GM13976 (cell line): ENCODE results near the gene SUN2.
A peak's percentile ranks its signal among the peaks of the same experiment; 100 is the strongest.

Experiments used
- DNase-seq: peaks from one replicate; pipeline ENCODE4 v3.0.0; 2012; ENCODE audit warnings: low spot score
- in situ Hi-C: fragments of 300-500 bp; cut with MboI; formaldehyde crosslinking; loops from one replicate; pipeline ENCODE4 v1.12.0; 2022; ENCODE audit warnings: low sequenced_read_pairs, mixed read lengths, inconsistent platforms; ENCODE audit not compliant: unreplicated experiment
- TF ChIP-seq, protein P1 (sequence below): IDR thresholded peaks from 2 replicates; pipeline ENCODE4 v1.5.1; 2012; ENCODE audit warnings: borderline replicate concordance, mild to moderate bottlenecking; ENCODE audit not compliant: insufficient read depth; ENCODE audit errors: extremely low read depth, missing control alignments, control extremely low read depth

SUN2 gene

GRCh38 chr22:38706901-38707195, 49.0 kb downstream of the SUN2 start:
- TF ChIP-seq, protein P1, sequence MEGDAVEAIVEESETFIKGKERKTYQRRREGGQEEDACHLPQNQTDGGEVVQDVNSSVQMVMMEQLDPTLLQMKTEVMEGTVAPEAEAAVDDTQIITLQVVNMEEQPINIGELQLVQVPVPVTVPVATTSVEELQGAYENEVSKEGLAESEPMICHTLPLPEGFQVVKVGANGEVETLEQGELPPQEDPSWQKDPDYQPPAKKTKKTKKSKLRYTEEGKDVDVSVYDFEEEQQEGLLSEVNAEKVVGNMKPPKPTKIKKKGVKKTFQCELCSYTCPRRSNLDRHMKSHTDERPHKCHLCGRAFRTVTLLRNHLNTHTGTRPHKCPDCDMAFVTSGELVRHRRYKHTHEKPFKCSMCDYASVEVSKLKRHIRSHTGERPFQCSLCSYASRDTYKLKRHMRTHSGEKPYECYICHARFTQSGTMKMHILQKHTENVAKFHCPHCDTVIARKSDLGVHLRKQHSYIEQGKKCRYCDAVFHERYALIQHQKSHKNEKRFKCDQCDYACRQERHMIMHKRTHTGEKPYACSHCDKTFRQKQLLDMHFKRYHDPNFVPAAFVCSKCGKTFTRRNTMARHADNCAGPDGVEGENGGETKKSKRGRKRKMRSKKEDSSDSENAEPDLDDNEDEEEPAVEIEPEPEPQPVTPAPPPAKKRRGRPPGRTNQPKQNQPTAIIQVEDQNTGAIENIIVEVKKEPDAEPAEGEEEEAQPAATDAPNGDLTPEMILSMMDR = no peak
- no peak for DNase-seq
- in situ Hi-C loops = no loop called here

DNA sequence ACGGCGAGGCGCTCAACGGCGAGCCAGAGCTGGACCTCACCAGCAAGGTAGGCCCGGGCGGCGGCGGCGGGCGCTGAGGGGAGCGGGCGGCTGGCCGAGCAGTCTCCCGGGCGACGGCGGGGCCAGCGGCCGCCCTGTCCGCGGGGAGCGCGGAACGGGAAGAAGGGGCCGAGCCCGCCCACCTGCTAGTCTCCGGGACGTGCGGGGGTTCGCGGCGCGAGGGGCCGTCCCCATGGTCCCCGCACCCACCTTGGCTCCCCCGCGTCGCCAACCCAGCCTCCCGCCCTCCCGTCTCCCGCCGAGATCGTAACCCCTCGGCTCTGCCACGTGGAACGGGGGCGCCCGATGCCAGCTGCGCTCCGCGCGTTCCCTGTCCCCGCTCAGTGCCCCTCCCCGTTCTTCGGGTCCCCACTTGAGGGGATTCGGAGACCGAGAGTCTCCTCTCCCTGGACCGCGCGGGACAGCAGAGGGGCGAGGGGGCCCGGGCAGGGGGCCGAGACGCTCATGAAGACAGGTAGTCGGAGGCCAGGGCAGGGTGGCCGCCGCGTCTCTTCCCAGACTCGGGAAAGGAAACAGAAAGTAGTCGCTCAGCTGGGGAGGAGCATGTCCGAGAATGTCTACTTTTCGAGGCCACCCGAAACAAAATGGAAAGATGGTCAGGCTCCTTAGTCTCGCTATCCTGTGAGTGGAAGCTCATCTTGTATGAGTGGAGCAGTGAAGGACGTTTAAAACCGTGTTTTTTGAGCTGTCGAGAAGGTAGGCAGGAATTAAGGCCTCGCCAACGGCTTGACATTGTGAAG, 49.5 kb downstream of the SUN2 start:
- TF ChIP-seq, protein P1 = no peak
- in situ Hi-C loops = no loop called here
- DNase-seq = peak; percentile 46

DNA sequence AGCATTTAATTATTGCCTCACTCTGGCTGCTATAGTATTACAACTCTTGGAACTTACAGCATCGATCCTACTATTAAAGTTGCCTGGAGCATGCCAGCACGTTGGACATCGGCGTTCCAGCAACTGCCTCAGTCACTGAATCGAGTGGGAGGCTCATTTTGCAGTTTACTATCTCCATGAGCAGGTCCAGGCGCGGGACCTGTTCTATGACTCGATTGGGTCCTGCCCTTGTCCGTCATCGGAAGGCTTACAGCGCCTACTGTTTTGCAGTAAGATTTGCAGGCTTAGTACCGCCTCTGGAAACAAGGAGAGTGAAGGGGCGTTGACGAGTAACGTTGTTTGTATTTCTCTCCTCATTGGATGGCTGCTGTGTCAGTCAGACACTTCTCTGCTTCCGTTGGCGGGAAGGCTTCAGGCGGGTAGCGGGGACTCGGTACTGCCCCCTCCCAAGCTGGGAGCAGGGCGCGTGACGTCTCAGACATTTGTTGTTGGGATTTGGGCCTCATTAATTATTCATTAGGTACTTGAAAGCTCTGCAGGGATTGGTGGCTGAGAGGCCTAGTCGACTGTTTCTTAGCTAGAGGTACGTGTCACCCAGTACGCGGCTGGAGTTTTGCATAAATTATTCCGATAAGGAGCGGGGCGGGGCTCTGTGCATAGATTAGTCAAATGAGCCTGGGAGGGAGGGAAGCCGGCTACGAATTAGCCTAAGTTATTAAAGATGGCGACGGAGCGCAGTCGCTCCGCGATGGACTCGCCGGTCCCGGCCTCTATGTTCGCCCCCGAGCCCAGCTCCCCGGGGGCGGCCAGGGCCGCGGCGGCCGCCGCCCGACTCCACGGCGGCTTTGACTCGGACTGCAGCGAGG, 50.3 kb downstream of the SUN2 start, which contains the start of gene GTPBP1:
Gene GTPBP1, plus strand, starts transcription at position 710 of the 866 bp plus-strand sequence. Its CDS starts 12 bp downstream, at position 722.
- peak; percentile 96 for DNase-seq
- in situ Hi-C loops = no loop called here
- TF ChIP-seq, protein P1 = no peak

- in situ Hi-C loops = no loop called here
- TF ChIP-seq, protein P1 = no peak
- no peak for DNase-seq
Observed at GRCh38 chr22:38704654-38705234, 51.1 kb downstream of the SUN2 start.

DNA sequence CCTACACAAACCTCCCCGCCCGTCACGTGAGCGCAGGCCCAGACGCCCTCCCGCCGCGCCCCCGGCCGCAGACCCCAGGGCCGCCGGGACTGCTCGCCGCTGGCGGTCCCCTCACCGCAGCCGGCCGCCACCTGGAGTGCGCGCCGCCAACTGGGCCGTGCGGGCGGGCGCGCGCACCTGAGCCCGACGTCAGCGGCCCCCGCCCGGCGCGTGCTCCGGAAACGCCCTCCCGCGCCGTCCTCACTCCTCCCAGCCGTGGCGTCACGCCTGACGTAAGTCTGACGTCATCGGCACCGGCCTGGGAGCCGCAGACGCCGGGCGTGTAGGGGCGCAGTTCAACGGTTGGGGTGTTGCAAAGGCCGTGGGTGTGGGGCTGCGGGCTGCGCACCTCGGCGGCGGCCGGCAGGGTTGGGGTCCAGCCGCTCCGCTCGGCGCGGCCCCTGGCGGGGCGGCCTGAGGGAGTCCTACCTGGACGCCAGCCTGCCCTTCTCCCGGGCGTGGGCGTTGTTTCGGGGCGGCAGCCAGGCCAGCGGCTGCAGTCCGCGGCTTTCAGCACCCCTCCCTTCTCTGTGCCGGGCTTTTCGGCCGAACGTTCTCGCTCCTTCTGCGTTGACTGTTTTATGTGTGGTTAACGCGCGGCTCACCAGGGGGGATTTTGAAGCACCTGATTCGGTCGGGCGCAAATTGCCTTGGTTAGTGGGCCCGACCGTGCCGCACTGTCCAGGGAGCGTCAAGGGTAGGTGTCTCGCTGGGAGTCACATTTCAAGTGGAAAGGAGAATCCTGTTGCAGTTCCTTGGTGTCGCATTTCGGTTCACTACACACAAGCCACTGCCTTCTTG, 54.8 kb downstream of the SUN2 start, which contains the start of gene JOSD1:
Gene JOSD1, minus strand, starts transcription at position 155 of the 840 bp plus-strand sequence. CDS start 956 bp downstream, outside the sequence.
- peak; percentile 97 for DNase-seq
- TF ChIP-seq, protein P1 = no peak
- in situ Hi-C loops = no loop called here

- no peak for DNase-seq
- in situ Hi-C loops = no loop called here
- TF ChIP-seq, protein P1 = no peak
Observed at GRCh38 chr22:38700270-38700788, 55.5 kb downstream of the SUN2 start.
